GM11168 (cell line): ENCODE results near the gene NPB.

ENCODE experiments used
- in situ Hi-C: fragments of 300-500 bp; cut with MboI; formaldehyde crosslinking; loops from one replicate; pipeline ENCODE4 v1.12.0; 2022; ENCODE audit warnings: low sequenced_read_pairs; ENCODE audit not compliant: unreplicated experiment

Gene NPB

GRCh38 chr17:81869221-81870130 is 32.6 kb upstream of the NPB start:
- in situ Hi-C loops, result no loop called here

- in situ Hi-C loops, result no loop called here
Measured at GRCh38 chr17:81870131-81870980, 31.7 kb upstream of the NPB start.

GRCh38 chr17:81870981-81871386 is 31.1 kb upstream of the NPB start, which contains the start of gene ARHGDIA:
Gene ARHGDIA, minus strand, starts transcription at chr17:81871337. Its CDS starts 1,407 bp downstream, at chr17:81869930.
- in situ Hi-C loops, result no loop called here

GRCh38 chr17:81871387-81872230 is 30.4 kb upstream of the NPB start:
- in situ Hi-C loops, result no loop called here

GRCh38 chr17:81877569-81877968 is 24.5 kb upstream of the NPB start:
- in situ Hi-C loops, result no loop called here

- in situ Hi-C loops, result no loop called here
Measured at GRCh38 chr17:81878294-81878693, 23.7 kb upstream of the NPB start.

GRCh38 chr17:81879121-81879520 is 22.9 kb upstream of the NPB start:
- in situ Hi-C loops, result no loop called here

- in situ Hi-C loops, result no loop called here
Measured at GRCh38 chr17:81884520-81884919, 17.5 kb upstream of the NPB start.

- in situ Hi-C loops, result no loop called here
Measured at GRCh38 chr17:81884968-81885367, 17.1 kb upstream of the NPB start.

GRCh38 chr17:81885454-81885853 is 16.6 kb upstream of the NPB start:
- in situ Hi-C loops, result no loop called here

GRCh38 chr17:81885869-81886548 is 16.0 kb upstream of the NPB start:
- in situ Hi-C loops, result no loop called here

- in situ Hi-C loops, result no loop called here
Measured at GRCh38 chr17:81888105-81888987, 13.7 kb upstream of the NPB start.

- in situ Hi-C loops, result no loop called here
Measured at GRCh38 chr17:81888988-81889595, 12.9 kb upstream of the NPB start.

- in situ Hi-C loops, result no loop called here
Measured at GRCh38 chr17:81889602-81890001, 12.4 kb upstream of the NPB start.

GRCh38 chr17:81890447-81891302 is 11.4 kb upstream of the NPB start:
- in situ Hi-C loops, result no loop called here

- in situ Hi-C loops, result no loop called here
Measured at GRCh38 chr17:81891303-81891552, 10.8 kb upstream of the NPB start.

- in situ Hi-C loops, result no loop called here
Measured at GRCh38 chr17:81895400-81895799, 6.6 kb upstream of the NPB start.
